22Rv1 (cell line): Measurements from ENCODE around the gene OR10D3.

Experiments used
- CTCF ChIP-seq: fragments of 450-650 bp; IDR thresholded peaks from 2 replicates; pipeline ENCODE4 v1.5.1; 2017; ENCODE audit warnings: mild to moderate bottlenecking
- ZFX ChIP-seq: fragments of 450-650 bp; IDR thresholded peaks from 2 replicates; pipeline ENCODE4 v1.6.1; 2017; ENCODE audit warnings: antibody characterized with exemption, borderline replicate concordance

GRCh38 chr11:124199702-124200101 is 16.6 kb downstream of the OR10D3 start:
- TF ChIP-seq CTCF (no peak), ZFX (no peak)
